GM19025 (cell line): ENCODE measurements around the gene CELA3B.
"Not testable (repeated sequence)": the region's sequence is repeated elsewhere in the genome, so short reads cannot be mapped to it uniquely, and the experiment has no call there.

ENCODE experiments used
- ATAC-seq: cut with Tn5 transposase; IDR thresholded peaks from one replicate; pipeline ENCODE4 v1.9.1; 2021; ENCODE audit warnings: mild to moderate bottlenecking, low read depth, moderate library complexity; ENCODE audit not compliant: unreplicated experiment

CELA3B gene, protein sequence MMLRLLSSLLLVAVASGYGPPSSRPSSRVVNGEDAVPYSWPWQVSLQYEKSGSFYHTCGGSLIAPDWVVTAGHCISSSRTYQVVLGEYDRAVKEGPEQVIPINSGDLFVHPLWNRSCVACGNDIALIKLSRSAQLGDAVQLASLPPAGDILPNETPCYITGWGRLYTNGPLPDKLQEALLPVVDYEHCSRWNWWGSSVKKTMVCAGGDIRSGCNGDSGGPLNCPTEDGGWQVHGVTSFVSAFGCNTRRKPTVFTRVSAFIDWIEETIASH

DNA sequence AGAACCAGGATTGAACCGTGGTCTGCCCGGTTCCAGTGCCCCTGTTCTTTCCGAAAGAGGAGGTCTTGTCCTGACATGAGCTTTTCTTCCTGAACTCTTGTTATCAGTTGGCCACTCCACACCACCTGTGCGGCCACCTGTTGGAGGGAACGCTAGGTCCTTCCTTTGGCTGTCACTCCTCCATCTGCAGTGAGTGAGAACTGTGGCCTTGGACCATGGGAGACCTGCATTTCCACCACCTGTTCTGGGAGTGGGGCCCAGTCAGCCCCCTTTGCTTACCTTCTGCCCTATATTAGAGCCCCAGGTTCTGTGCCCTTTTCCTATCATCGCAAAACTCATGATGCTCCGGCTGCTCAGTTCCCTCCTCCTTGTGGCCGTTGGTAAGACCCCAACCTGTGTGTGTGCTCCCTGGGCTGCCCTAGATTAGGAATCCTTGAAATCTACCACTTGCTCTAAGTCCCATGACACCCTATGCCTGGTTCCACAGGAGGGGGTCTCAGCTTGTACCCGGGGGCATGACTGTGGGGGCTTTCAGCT, at the start of gene CELA3B:
Gene CELA3B (plus strand): TSS at position 320 of the 537 bp plus-strand sequence. CDS start 18 bp downstream, at position 338.
- ATAC-seq: not testable (repeated sequence)

DNA sequence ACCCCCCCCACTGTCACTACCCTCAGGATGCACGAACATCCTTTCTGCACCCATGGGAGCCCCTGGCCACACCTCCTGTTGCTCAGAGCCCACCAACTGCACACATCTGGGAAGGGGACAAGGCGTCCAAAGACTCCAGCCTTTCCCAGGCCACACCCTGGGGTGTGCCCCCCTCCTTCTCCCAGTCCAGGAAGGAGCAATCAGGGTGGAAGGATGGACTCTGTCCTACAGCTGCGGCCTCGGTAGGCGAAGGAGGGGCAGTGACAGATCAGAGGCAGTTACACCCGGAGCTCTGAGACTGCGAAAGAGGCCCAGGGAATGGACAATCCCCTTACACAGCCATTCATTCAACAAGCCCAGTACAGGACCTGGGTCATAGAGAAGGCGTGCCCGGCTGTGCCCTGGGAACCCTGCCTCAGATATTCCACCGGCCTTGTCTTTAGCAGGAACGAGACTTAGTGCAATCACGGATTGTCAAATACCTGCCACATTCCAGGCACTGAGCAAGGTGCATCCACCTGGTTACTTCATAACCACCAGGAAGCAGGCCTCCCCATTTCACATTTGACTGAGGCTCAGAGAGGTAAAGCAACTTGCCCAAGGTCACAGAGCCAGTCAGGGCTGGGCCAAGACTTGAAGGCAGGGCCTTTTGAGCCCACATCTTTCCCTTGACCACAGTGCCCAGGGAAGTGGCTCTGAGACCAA, 49.1 kb upstream of the CELA3B start:
- no peak for ATAC-seq

DNA sequence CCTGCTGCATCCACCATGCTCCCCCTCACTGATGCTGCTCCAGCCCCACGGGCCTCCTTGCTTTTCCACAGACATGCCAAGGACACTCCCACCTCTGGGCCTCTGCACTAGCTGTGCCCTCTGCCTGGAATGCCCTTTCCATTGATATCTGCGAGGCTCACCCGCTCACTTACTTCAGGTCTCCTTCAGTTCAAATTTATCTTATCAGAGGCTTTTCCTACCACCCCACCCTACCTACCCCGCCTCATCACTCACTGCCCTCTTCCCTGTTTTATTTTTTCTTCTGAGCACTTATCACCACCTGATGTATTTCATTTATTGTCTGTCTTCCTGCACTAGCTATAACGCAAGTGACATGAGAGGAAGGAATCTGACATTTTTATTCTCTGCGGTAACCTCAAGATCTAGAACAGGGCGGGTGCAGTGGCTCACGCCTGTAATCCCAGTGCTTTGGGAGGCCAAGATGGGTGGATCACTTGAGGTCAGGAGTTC, 46.7 kb upstream of the CELA3B start:
- ATAC-seq: no peak

DNA sequence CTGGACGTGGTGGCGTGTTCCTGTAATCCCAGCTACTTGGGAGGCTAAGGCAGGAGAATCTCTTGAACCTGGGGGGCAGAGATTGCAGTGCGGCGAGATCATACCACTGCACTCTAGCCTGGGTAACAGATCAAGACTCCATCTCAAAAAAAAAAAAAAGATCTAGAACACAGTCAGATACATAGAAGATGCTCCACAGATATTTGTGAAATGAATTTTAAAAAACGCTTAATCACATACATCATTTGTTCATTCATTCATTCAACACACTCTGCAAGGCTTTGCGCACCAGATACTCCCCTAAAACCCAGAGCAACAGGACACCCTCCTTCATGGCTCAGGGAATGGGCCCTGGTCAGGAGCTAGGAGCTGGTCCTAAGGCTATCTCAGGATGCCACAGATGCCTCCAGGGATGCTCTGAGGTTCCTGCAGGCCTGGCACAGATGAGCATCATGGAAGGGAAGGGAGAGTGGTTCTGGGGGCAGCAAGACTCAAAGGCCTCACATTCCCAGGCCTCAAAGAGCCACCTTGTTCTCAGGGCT, 46.1 kb upstream of the CELA3B start:
- no peak for ATAC-seq

DNA sequence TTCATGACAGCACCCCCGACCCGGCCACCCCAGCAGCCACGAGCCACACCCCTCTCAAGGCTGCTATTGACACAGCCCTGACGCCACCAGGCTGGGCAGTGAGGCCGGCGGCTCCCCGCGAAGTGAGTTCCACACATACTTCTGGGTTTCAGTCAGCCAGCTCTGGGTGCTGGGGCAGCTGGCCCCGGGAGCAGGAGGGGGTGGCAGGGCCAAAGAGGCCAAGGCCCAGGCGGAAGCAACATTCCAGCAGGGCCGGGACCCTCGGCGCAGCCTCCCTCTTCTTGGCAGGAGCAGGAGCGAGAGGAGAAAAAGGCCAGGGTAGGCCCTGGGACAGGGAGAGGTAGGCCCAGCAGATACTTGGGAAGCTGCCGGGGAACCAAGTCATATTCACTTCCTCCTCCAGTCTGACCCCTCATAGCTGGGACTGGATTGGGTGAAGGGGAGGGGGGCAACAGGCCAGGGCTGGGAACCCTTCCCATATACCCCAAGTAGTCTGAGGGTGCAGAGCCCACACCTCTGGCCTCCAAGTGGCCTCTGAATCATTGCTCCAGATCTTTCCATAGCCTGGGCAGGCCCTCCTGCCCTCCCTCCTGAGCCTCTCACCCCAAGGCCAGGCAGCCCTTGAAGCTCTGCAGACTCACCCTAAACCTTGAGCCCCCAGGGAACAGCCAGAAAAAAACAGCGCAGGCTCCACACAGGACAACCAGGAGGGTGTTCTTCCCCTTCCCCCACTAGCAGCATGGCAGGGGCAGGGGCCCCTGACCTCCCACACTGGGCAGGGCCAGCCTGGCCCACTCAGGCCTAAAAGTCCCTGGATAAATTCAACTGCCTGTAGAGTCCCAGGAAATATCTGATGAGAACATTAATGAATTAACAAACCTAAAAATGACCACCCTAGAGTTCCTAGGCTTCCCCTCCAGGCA, 45.4 kb upstream of the CELA3B start:
- no peak for ATAC-seq

DNA sequence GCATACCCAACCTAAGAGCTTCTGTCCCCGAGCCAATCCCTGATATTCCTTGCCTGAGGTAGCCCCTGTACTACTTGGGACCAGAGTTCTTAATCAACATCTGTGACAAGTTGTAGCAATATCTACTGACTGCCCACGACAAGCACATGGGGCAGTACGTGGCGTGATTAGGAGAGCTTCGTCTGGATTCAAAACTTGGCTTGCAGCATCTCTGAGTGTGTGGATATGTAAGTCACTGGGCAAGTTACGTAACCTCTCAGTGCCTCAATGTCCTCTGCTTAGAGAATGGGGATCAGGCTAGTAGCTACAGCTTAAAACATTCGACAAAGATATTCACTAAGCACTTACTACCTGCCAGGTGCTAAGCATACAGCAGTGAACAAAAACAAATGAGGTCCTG, 44.7 kb upstream of the CELA3B start:
- no peak for ATAC-seq

DNA sequence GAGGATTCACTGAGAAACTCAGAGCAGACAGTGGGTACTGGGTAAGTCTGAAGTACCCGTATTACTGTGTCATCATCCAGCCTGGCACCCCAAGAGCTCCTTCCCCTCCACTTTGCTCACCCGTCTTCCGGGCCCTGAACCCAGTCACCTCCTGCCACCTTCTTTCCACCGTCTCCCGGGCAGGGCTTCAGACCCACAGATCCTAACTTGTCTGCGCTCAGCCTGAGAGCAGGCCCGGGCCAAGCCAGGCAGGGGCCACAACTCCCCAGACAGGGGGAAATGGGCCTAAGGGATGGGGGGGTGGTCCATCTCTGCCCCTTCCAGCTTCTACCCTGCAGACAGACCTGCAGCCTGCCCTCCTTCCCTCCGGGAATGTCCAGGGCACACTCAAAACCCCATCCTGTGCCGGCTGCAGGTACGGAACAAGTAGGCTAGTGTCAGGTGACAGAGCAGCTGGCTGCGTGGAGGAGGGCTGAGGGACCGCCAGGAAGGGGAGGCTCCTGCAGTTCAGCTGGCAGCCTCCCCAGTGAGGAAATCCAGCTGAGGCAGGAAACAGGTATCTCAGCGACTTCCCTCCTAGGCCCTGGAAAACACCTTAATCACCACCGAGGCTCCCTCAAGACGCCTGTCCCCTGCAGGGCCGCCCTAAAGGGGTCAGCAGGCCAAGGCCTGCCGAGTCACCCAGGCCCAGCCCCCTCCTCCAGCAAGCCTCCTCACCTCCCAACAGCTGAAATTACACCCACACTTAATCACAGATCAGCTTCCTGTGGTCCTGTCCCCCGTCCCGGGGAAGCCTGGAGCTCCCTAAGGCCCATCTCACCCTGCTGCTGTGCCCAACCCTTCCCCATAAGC, 43.2 kb upstream of the CELA3B start:
- ATAC-seq: no peak

DNA sequence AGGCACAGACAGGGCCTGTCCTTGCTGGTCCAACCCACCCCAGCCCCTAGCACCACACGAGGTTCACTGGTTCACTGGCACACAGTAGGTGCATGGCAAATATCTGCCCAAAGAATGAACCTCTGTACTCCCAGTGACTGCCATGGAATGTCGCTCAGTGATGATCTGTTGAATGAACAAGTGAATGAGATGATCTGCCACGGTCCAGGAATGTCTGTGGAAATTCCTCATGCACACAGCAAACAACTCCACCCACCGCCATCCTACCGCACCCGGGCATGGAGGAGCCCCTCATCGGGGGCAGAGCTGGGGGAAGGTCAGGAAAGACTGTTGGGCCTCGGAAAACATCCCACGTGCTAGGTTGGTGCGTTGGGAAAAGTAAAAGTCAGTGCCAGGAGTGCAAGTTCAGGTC, 41.4 kb upstream of the CELA3B start:
- no peak for ATAC-seq

DNA sequence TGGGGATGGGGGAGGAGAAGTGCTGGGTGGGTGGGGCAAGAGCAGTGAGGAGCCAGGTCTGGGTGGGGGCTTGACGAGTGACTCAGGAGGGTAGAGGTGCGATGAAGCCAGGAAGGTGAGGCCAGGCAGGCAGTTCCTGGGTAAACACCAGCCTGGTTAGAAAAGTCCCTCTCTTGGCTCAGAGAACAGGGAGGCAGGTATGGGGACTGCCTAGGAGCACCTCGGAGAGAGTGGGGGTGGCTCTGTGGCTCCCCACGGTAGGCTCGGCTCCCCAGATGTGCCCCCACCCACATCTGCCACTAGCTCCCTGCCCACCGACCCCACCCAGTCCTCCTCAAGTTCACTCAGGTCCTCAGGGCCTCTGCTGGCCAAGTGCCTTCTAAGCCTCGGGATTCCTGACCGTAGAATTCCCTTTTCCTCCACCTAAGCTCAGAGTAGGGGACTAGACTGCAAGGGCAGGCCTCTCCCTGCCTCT, 40.9 kb upstream of the CELA3B start:
- no peak for ATAC-seq

DNA sequence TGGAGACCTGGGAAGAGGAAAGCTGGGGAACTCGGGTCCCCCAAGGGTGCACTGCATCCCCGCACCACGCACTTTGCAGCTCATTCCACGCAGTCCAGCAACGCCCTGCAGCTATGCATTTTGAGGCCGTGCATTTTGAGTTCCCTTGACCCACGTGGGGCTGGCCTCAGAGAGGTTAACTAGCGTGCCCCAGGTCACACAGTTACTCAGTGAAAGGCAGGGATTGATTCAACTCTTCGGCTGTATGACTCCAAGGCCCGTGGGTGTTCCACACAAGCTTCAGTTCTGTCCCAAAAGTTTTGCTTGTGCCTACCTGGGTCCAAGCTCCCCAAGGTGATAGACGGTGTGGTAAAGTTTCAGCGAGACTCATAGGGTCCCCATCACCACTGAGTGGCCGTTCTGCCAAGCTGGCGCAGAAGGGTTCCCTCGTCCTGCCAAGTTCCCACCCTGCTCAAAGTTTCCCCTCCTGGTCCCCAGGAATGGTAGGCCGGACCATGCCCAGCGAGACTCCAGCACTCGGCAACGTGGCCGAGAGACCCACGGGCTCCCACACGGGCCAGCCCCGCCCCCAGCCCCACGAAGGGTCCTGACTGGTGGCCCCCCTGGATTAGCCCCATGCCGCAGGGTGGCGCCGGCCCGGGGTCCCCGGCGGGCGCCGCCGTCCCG, 40.3 kb upstream of the CELA3B start:
- no peak for ATAC-seq

DNA sequence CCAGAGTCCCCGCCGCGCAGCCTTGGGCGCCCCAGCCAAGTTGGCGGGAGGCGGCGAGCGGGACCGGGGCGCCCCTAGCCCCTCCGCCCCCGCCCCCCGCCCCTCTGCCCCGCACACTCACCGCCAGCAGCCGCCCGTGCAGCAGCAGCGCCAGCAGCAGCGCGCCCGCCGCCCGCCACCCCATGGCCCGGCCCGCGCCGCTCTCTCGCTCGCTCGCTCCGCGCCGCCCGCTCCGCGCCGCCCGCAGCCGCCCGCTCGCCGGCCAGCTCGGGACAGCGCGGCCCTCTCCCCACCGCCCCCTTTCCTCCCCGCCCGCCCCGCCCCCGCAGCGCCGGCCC, 39.8 kb upstream of the CELA3B start, which contains the start of gene HSPG2:
Gene HSPG2 (minus strand): TSS at position 277 of the 338 bp plus-strand sequence. CDS start 93 bp downstream, at position 184.
- no peak for ATAC-seq

DNA sequence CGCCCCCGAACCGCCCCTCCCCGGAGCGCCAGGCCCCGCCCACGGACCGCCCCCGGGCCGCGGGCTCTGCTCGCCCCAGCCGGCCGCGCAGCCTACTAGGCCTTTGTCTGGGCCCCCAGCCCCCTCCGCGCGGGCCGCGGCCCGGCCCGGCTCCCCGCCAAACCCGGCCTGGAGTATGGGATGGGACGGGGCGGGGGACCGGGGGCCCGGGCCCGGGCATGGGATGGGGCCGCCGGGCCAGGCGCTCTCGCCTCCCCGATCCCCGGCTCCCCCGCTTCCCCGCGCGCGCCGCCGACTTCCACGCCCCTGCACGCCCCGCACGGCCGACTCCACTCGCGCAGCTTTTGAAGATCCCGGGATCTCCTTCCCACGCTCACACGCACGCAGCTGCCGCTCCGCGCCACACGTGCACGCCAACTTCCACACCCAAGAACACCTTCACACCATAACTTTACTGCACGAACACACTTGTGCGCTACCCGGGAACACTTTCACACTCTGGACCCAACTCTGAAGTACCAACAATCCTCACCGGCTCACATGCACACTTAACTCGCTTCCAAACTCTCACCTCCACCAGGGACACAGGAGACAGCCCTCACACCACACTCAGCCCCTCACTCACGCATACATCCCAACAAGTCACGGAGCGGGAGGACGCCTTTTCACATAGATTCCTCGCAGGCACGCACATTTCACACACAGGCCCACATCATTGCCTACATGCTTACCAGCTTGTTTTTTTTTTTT, 39.3 kb upstream of the CELA3B start:
- no peak for ATAC-seq

DNA sequence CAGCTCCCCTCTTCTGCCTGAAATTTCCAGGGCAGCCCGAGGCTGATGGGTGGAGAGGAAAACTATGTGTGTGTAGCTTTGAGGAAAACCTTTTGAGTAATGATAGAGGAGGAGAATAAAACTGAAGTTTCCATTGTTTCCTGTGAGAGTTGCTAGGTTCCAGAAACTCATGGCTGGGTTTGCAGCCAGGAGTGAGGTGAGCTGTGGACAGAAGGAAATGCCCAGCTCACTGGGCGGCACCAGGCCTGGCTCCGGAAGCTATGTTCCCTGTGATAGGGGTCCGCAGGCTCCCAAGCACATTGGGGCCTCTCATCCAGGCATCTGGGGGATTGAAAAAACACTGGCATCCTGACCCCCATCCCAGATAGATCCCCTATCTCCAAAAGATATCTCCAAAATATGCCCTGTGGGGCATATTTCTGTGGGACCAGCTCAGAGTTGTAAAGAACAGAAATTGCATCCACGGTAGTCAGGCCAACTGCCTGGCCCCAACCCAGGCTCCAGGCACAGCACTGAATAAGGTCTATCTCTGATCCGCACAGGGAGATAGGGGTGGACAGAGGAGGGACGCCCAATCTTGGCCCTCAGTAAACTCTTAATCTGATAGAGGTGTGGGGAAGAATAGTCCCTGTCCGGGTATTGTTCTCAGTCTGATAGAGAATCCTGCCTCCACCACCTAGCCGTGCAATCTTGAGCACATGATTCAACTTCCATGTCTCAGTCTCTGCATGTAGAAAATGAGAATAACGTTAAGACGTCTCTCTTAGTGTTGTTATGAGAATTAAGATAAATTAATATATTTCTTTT, 37.9 kb upstream of the CELA3B start:
- ATAC-seq: no peak

DNA sequence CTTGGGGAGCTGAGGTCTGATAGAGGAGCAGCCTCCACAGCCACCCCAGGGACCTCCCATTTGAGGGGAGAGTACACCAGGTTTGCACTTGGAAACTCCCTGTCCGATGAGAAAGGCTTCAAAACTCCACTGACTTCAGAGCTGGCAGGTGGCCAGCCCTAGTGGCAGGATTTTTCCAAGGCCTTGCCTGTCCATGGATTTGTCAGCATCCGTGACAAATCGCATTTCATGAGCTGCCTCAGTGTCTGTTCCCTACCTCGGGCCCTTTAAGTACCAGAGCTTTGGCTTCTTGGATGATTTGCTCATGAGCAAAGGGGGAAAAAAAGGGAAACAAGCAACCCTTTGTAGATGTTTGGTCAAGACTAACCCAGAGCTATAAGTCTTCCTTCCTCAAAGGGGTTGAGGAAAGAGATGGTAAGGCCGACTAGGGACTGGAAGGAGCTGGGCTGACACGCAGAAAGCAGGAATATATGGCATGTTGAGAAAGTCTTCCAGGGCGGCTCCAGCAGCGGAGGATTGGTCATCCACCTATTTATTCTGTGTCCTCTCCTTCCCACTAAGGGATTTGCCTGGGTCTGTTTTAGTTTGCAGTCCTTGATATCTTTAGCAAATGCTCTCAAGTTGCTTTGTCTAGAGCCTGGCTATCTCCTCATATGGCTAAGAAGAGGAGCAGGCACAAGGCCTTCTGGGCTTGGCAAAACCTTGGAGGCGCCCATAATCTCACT, 37.0 kb upstream of the CELA3B start:
- ATAC-seq: no peak

DNA sequence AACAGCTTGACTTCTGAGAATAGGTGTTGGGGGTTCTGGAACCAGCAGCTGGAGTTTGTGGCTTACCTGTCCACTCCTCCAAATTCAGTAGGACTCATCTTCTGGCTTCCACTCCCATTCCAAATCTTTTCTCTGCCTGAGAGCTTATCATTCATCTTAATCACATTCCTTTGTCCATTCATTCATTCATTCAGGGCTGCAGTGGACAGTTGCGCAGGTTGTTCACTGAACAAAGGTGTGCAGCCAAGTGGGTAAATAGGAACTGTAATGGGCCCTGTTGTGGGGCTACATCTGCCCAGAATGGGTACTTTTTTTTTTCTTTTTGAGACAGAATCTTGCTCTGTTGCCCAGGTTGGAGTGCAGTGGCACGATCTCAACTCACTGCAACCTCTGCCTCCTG, 36.3 kb upstream of the CELA3B start:
- ATAC-seq: no peak

DNA sequence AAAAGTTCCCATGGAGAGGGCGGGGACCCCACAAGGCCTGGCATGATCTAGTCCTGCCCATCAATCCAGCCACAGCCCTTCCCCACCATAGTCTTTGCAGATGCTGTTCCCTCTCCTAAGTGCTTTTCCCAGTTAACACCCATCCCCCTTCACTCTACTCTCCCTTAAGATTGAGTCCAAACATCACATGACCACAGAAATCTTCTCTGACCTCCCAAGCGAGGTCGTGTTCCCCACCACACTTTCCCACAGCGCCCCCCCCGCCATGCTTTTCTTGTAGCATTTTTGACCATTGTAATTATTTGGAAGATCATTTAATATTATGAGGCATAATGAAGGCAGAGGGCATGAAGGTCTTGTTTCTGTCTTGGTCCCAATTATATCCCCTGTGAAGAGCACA, 35.5 kb upstream of the CELA3B start:
- ATAC-seq: no peak

DNA sequence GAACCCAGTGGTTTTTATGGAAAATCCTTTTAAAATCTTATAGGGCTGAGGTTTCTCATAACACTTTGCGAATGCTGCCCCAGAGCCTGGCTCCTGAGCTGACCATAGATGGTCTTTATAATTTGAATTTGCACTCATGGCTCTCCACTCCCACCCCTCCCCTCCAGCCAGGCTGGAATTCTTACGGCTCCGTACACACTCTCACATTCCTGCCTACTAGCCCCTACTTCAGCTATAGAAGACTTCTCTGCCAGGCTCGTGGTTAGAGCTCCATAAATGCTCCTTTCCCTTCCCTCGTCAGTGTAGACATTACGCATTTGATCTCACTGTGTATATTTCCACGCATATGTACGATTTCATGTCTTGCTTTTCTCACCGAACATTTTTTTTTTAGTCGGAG, 34.4 kb upstream of the CELA3B start:
- no peak for ATAC-seq
